Natural killer cell (primary cell): ENCODE measurements around the gene ADGRD1. TPM values are rescaled to one million over a fixed set of nuclear protein-coding genes. Genes with fewer than 3 reads are reported as not detected.

ENCODE experiments used
- ATAC-seq, 3 donors: fragments of 150-1000 bp in 2 of 3; fragments of 200-7000 bp in 1 of 3; cut with Tn5 transposase; 1 replicate in 1 of 3; 2 replicates in 2 of 3; pipeline ENCODE4 v1.10.0; 2021; ENCODE audit warnings: mild to moderate bottlenecking in 2 of 3, moderate library complexity in 2 of 3
- DNase-seq, 2 donors: peaks; one replicate each; pipeline versions ENCODE4 v3.0.0 to v3.0.0-alpha.2; 2013 to 2021; ENCODE audit warnings: mixed read lengths in 1 of 2
- H3K27ac ChIP-seq: one replicate; pipeline ENCODE4 v1.5.1; 2013; ENCODE audit warnings: mild to moderate bottlenecking, low read length
- H3K27me3 ChIP-seq: one replicate; pipeline ENCODE4 v1.6.1; 2013; ENCODE audit warnings: low read length; ENCODE audit not compliant: control insufficient read depth, insufficient read depth
- H3K36me3 ChIP-seq: one replicate; pipeline ENCODE4 v1.6.1; 2013; ENCODE audit warnings: low read length; ENCODE audit not compliant: control insufficient read depth, insufficient read depth
- H3K4me1 ChIP-seq: one replicate; pipeline ENCODE4 v1.6.1; 2013; ENCODE audit warnings: low read length; ENCODE audit not compliant: control insufficient read depth, insufficient read depth
- H3K4me3 ChIP-seq: one replicate; pipeline ENCODE4 v1.5.1; 2013; ENCODE audit warnings: low read length
- H3K9me3 ChIP-seq: one replicate; pipeline ENCODE4 v1.6.1; 2013; ENCODE audit warnings: low read length; ENCODE audit not compliant: control insufficient read depth, insufficient read depth
- H3K27ac Mint-ChIP-seq, 2 donors: one replicate each; pipeline ENCODE4 v1.8.0; 2022; ENCODE audit warnings: mild to moderate bottlenecking in 2 of 2, mixed read lengths in 2 of 2, moderate library complexity in 1 of 2
- H3K27me3 Mint-ChIP-seq, 2 donors: one replicate each; pipeline ENCODE4 v1.8.0; 2022; ENCODE audit warnings: low read depth in 2 of 2, mixed read lengths in 2 of 2
- H3K36me3 Mint-ChIP-seq: one replicate; pipeline ENCODE4 v1.8.0; 2022; ENCODE audit warnings: mixed read lengths
- H3K4me1 Mint-ChIP-seq, 2 donors: one replicate each; pipeline ENCODE4 v1.8.0; 2022; ENCODE audit warnings: mixed read lengths in 2 of 2
- H3K4me3 Mint-ChIP-seq: one replicate; pipeline ENCODE4 v1.8.0; 2022; ENCODE audit warnings: mild to moderate bottlenecking, moderate library complexity, mixed read lengths
- H3K9me3 Mint-ChIP-seq, 2 donors: one replicate each; pipeline ENCODE4 v1.8.0; 2022; ENCODE audit warnings: mixed read lengths in 2 of 2
- WGBS: methylation state at CpG from one replicate; pipeline ENCODE4 v1.1.7; 2013; ENCODE audit warnings: missing lambda C conversion rate; ENCODE audit not compliant: insufficient coverage; 5-methylcytosine and 5-hydroxymethylcytosine counted together
- intact Hi-C: fragments of 100-400 bp; cut with micrococcal nuclease; formaldehyde crosslinking; loops from one replicate; pipeline ENCODE4 v1.14.2; 2022
- total RNA-seq, 4 donors: library from RNA; stranded (reverse); fragments of 120-200 nt in 1 of 4; gene quantifications; one replicate each; pipeline versions ENCODE4 v1.2.3 to v1.2.4, GENCODE V29; 2013 to 2022
- TF ChIP-seq, protein P1 (sequence below): fragments of 200-600 bp; IDR thresholded peaks from one replicate; pipeline ENCODE4 v1.8.0; 2022; ENCODE audit warnings: antibody characterized with exemption

The ADGRD1 gene
- total RNA-seq, 3 donors from 2014 or later (not counting 1 experiment from before 2014, with no cell fraction given) = 0.50 to 3.9 (median 1.4) TPM

DNA sequence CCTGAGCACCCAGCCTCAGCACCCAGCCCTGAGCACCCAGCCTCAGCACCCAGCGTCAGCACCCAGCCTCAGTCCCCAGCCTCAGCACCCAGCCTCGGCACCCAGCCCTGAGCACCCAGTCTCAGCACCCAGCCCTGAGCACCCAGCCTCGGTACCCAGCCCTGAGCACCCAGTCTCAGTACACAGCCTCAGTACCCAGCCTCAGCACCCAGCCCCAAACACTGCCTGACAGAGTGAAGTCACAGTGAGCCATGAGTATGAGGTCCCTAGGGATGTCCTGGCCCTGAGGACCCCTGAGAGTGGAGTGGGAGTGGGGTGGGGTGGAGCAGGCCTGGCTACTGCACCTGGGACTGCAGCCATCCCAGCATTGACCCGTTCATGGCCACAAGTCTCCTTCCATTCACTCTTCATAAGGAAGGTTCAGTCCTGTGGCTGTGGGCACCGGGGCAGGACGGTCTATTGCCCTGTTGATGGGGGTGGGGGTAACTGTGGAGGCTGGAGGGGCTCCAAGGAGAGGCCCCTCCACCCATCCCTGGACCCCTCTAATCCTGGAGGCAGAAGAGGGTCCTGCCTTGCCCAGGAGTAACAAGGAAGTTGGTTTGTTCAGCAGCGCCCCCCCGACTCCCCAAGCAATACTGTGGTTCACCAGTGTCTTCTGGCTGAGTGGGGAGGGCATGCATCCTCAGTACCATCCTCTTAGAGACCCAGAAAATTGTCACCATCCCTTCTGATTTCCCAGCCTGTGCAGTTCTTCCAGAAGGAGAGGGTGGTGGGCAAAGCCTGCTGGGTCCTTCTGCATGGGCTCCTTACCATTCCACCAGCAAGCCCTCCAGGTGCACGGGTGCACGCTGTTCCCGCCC is 140.5 kb downstream of the ADGRD1 start:
- H3K27me3 ChIP-seq = no peaks in the 10 kb centered on the region
- Mint-ChIP-seq H3K27me3 (peaks cover 0 to 4% of the 10 kb centered on the region in 2 donors), H3K9me3 (no peaks in the 10 kb centered on the region), H3K4me3 (no peak overlapping the region), H3K27ac (no peak overlapping the region), H3K4me1 (peaks cover 4 to 6% of the 10 kb centered on the region in 2 donors), H3K36me3 (no peaks in the 10 kb centered on the region)
- no peak overlapping the region for H3K4me3 ChIP-seq
- H3K27ac ChIP-seq = no peak overlapping the region
- TF ChIP-seq, protein P1, sequence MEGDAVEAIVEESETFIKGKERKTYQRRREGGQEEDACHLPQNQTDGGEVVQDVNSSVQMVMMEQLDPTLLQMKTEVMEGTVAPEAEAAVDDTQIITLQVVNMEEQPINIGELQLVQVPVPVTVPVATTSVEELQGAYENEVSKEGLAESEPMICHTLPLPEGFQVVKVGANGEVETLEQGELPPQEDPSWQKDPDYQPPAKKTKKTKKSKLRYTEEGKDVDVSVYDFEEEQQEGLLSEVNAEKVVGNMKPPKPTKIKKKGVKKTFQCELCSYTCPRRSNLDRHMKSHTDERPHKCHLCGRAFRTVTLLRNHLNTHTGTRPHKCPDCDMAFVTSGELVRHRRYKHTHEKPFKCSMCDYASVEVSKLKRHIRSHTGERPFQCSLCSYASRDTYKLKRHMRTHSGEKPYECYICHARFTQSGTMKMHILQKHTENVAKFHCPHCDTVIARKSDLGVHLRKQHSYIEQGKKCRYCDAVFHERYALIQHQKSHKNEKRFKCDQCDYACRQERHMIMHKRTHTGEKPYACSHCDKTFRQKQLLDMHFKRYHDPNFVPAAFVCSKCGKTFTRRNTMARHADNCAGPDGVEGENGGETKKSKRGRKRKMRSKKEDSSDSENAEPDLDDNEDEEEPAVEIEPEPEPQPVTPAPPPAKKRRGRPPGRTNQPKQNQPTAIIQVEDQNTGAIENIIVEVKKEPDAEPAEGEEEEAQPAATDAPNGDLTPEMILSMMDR = no peak
- no peak for DNase-seq
- intact Hi-C loops = no loop called here
- no peaks in the 10 kb centered on the region for H3K9me3 ChIP-seq
- ATAC-seq = no peak
- no peaks in the 10 kb centered on the region for H3K36me3 ChIP-seq
- H3K4me1 ChIP-seq = peaks cover 21% of the 10 kb centered on the region
- 93% methylated on average over 6 of the region's 11 CpGs for WGBS

GRCh38 chr12:131094831-131095805 is 141.4 kb downstream of the ADGRD1 start:
- Mint-ChIP-seq H3K4me3 (no peak overlapping the region), H3K4me1 (peaks cover 4 to 6% of the 10 kb centered on the region in 2 donors), H3K36me3 (no peaks in the 10 kb centered on the region), H3K9me3 (no peaks in the 10 kb centered on the region), H3K27me3 (peaks cover 0 to 4% of the 10 kb centered on the region in 2 donors), H3K27ac (no peak overlapping the region)
- H3K9me3 ChIP-seq = no peaks in the 10 kb centered on the region
- H3K36me3 ChIP-seq = no peaks in the 10 kb centered on the region
- 80% methylated on average over 24 of the region's 25 CpGs for WGBS
- TF ChIP-seq, protein P1 = no peak
- H3K27me3 ChIP-seq = no peaks in the 10 kb centered on the region
- DNase-seq = no peak
- H3K4me3 ChIP-seq = no peak overlapping the region
- H3K4me1 ChIP-seq = peaks cover 21% of the 10 kb centered on the region
- intact Hi-C loops = no loop called here
- no peak overlapping the region for H3K27ac ChIP-seq
- ATAC-seq = no peak

GRCh38 chr12:131095826-131096680 is 142.3 kb downstream of the ADGRD1 start:
- H3K36me3 ChIP-seq = no peaks in the 10 kb centered on the region
- no peaks in the 10 kb centered on the region for H3K9me3 ChIP-seq
- Mint-ChIP-seq H3K27me3 (peaks cover 0 to 4% of the 10 kb centered on the region in 2 donors), H3K4me3 (no peak overlapping the region), H3K9me3 (no peaks in the 10 kb centered on the region), H3K4me1 (peaks cover 4 to 6% of the 10 kb centered on the region in 2 donors), H3K36me3 (no peaks in the 10 kb centered on the region), H3K27ac (no peak overlapping the region)
- ATAC-seq (no peak), DNase-seq (no peak)
- TF ChIP-seq, protein P1 = no peak
- H3K27ac ChIP-seq = no peak overlapping the region
- intact Hi-C loops = no loop called here
- 84% methylated on average over 26 of the region's 26 CpGs for WGBS
- no peaks in the 10 kb centered on the region for H3K27me3 ChIP-seq
- H3K4me1 ChIP-seq = peaks cover 21% of the 10 kb centered on the region
- no peak overlapping the region for H3K4me3 ChIP-seq
